HFF-Myc (cell line): ENCODE results near the gene CCDC201.
A peak's percentile ranks its signal among the peaks of the same experiment; 100 is the strongest.

Experiments
- DNase-seq: peaks from one replicate; pipeline ENCODE4 v3.0.0-alpha.2; 2011; ENCODE audit warnings: low read depth; ENCODE audit errors: extremely low read depth
- H3K4me3 ChIP-seq: replicated peaks from 2 replicates; pipeline ENCODE4 v1.5.1; 2011; ENCODE audit warnings: low read depth, mild to moderate bottlenecking, control low read depth, low read length
- TF ChIP-seq, protein P1 (sequence below): IDR thresholded peaks from 2 replicates; pipeline ENCODE4 v1.5.1; 2012; ENCODE audit warnings: mild to moderate bottlenecking, low read depth, low read length, control low read depth; ENCODE audit errors: missing control alignments

The CCDC201 gene

GRCh38 chr7:45910855-45911254 lies 38.0 kb upstream of the CCDC201 start:
- H3K4me3 ChIP-seq: no peak overlapping the region
- DNase-seq: no peak
- TF ChIP-seq, protein P1, sequence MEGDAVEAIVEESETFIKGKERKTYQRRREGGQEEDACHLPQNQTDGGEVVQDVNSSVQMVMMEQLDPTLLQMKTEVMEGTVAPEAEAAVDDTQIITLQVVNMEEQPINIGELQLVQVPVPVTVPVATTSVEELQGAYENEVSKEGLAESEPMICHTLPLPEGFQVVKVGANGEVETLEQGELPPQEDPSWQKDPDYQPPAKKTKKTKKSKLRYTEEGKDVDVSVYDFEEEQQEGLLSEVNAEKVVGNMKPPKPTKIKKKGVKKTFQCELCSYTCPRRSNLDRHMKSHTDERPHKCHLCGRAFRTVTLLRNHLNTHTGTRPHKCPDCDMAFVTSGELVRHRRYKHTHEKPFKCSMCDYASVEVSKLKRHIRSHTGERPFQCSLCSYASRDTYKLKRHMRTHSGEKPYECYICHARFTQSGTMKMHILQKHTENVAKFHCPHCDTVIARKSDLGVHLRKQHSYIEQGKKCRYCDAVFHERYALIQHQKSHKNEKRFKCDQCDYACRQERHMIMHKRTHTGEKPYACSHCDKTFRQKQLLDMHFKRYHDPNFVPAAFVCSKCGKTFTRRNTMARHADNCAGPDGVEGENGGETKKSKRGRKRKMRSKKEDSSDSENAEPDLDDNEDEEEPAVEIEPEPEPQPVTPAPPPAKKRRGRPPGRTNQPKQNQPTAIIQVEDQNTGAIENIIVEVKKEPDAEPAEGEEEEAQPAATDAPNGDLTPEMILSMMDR: no peak

DNA sequence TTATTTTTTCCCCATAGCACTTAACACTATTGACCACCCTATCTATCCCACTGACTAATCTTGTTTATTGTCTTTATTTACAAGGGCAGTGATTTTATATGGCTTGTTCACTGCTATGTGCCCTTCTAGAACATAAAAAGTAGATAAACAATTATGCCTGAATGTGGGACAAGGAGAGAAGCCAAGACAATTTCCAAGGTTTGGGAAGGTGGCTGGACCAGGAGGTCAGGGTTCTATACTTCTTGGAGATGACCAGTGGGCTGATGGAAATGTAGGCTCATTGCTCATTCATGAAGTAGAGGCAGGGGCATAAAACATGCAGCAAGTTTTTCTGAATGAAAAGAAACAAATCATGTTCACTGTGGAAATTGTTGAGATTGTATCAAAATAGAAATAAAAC lies 36.7 kb upstream of the CCDC201 start:
- no peak for DNase-seq
- H3K4me3 ChIP-seq: no peak overlapping the region
- TF ChIP-seq, protein P1: no peak

DNA sequence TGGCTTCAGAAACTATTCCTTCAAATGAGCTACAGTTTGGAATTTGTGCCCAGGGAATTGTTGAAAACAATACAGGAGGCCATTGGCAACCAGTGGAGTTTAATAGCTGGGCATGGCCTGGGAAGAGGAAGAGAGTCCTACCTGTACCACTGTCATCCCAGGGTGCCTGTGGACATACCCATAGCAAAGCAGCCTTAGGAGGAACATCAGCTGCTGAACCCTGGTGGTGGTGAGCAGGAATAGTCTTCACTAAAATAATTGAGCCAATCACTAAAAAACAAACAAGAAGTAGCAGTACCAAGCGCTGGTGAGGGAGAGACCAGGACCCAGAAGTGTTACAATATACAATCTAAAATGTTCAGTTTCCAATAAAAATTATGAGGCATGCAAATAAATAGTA lies 29.9 kb upstream of the CCDC201 start:
- TF ChIP-seq, protein P1: no peak
- H3K4me3 ChIP-seq: no peak overlapping the region
- DNase-seq: no peak

DNA sequence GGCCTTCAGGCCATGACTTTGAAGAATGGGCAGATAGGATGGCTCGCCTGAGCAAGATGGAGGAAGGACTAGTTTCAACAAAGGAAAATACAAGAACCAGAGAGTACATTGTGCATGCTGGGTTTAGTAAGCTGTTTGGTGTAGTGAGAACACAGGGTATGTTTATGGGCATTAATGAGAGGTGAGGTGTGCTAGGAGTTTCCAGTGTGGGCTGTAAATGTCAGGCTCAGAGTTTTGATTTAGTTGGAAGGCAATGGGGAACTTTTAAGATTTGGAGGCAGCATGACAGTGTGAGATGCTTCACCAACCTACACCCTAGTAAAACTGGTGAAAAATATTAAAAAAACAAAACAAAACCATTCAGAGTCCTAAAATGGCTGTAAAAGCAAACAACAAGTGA lies 28.7 kb upstream of the CCDC201 start:
- H3K4me3 ChIP-seq: no peak overlapping the region
- DNase-seq: no peak
- TF ChIP-seq, protein P1: no peak

GRCh38 chr7:45898222-45898621 lies 25.3 kb upstream of the CCDC201 start:
- no peak for DNase-seq
- TF ChIP-seq, protein P1: no peak
- H3K4me3 ChIP-seq: no peak overlapping the region

DNA sequence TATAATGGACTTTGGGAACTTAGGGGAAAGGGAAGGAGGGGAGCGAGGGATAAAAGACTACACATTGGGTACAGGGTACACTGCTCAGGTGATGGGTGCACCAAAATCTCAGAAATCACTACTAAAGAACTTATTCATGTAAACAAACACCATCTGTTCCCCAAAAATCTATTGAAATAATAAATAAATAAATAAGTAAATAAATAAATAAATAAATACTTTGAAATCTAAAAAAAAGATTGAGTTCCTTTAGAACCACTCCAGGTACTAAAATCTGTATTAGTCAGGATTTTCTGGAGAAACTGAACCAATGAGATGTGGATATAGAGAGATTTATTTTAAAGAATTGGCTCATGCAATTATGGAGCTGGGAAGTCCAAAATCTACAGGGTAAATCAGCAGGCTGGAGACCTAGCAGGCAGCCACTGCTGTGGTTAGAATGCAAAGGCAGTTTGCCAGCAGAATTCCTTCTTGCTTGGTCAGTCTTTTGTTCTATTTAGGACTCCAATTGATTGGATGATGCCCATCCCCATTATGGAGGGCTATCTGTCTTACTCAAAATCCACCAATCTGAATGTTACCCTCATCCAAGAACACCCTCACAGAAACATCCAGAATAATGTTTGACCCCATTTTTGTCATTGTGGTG lies 24.3 kb upstream of the CCDC201 start:
- TF ChIP-seq, protein P1: no peak
- peak; percentile 46 for DNase-seq
- H3K4me3 ChIP-seq: no peak overlapping the region

- TF ChIP-seq, protein P1: no peak
- no peak for DNase-seq
These were observed 21.8 kb upstream of the CCDC201 start for GRCh38 chr7:45894665-45895062.

More at GRCh38 chr7:45894665-45895062, 21.8 kb upstream of the CCDC201 start:
- no peak overlapping the region for H3K4me3 ChIP-seq
